Ecto neural progenitor cell (in vitro differentiated cells): ENCODE measurements around the gene ACP4.
"Not testable (repeated sequence)": the region's sequence is repeated elsewhere in the genome, so short reads cannot be mapped to it uniquely, and the experiment has no call there.

Source experiments
- DNase-seq: peaks from one replicate; pipeline ENCODE4 v3.0.0-alpha.2; 2018; ENCODE audit warnings: low spot score

ACP4 gene

GRCh38 chr19:50776131-50776530 lies 14.1 kb upstream of the ACP4 start:
- DNase-seq, result no peak

GRCh38 chr19:50777261-50777660 lies 13.0 kb upstream of the ACP4 start:
- DNase-seq, result no peak

- peak; percentile 72 for DNase-seq
These were observed 12.3 kb upstream of the ACP4 start for GRCh38 chr19:50777830-50778303.

GRCh38 chr19:50778906-50779430 lies 11.2 kb upstream of the ACP4 start:
- DNase-seq, result no peak

GRCh38 chr19:50779504-50780457 lies 10.4 kb upstream of the ACP4 start:
- DNase-seq, result no peak

GRCh38 chr19:50780753-50781435 lies 9.3 kb upstream of the ACP4 start:
- no peak for DNase-seq

DNA sequence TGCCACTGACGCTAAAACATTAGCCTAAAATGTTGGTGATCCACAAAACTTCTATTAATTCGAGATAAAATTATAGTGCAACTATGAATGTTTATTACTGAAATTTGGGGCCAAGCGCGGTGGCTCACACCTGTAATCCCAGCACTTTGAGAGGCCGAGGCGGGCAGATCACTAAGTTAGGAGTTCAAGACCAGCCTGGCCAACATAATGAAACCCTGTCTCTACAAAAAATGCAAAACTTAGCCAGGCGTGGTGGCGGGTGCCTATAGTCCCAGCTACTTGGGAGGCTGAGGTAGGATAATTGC lies 6.4 kb upstream of the ACP4 start:
- DNase-seq, result not testable (repeated sequence)

- DNase-seq, result no peak
These were observed 5.5 kb upstream of the ACP4 start for GRCh38 chr19:50784710-50785109.

DNA sequence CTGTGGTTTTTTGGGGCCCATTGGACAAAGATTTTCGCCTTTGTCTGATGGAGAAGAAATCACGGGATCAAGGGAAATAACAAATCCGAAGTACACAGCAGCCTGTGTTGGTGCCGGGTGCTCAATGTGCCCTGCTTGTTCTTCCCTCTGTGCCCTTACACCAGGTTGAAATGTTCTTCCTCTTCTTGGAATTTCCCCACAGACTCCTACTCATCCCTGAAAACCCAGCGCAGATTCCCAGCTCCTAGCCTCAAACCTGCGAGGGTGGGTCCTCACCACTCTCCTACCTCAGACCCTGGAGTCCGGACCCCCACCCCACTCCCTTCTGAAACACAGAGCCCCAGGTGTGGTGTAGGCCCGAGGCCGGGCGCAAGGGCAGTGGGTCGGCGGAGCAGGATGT lies 4.9 kb upstream of the ACP4 start:
- DNase-seq, result no peak

DNA sequence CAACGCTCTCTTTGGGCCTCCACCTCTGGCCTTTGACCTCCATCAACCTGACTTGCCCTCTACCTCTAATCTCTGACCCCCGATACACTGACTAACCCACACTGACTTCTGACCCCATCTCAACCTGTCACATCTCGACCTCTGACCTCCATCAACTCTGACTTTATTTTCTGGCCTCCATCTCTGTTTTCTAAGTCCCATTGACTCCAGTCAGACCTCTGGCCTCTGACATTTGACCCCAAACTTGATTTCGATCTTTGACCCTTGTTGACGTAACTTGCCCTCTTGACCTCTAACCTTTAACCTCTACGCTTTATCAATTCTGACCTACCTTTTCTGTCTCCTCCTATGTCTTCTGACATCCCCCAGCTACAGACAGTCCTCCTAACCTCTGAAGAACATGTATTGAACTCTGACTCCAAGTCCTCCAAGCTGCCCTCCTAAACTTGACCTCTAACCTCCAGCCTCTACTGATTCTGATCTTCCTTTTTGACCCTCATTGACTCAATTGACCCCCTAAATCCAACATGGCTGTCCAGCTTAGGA lies 780 bp downstream of the ACP4 start:
- no peak for DNase-seq

- no peak for DNase-seq
These were observed 1.5 kb downstream of the ACP4 start for GRCh38 chr19:50791594-50792271.

- DNase-seq, result no peak
These were observed 2.3 kb downstream of the ACP4 start for GRCh38 chr19:50792272-50793250.

DNA sequence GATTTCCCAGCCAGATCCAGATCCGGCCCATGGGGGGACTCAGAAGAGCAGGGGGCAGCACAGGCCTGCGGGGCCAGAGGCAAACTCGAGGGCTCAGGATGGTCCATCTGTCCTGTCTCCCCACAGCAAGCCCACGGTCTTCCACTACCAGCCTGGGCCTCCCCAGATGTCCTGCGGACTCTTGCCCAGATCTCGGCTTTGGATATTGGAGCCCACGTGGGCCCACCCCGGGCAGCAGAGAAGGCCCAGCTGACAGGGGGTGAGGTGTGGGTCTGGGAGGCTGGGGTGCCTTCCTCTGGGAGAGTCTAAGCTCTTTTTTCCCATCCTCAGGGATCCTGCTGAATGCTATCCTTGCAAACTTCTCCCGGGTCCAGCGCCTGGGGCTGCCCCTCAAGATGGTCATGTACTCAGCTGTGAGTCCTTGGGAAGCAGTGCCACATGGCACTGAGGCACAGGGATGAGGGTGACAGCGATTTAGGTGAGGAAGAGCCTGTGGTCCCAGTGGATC lies 3.4 kb downstream of the ACP4 start:
- DNase-seq, result no peak

DNA sequence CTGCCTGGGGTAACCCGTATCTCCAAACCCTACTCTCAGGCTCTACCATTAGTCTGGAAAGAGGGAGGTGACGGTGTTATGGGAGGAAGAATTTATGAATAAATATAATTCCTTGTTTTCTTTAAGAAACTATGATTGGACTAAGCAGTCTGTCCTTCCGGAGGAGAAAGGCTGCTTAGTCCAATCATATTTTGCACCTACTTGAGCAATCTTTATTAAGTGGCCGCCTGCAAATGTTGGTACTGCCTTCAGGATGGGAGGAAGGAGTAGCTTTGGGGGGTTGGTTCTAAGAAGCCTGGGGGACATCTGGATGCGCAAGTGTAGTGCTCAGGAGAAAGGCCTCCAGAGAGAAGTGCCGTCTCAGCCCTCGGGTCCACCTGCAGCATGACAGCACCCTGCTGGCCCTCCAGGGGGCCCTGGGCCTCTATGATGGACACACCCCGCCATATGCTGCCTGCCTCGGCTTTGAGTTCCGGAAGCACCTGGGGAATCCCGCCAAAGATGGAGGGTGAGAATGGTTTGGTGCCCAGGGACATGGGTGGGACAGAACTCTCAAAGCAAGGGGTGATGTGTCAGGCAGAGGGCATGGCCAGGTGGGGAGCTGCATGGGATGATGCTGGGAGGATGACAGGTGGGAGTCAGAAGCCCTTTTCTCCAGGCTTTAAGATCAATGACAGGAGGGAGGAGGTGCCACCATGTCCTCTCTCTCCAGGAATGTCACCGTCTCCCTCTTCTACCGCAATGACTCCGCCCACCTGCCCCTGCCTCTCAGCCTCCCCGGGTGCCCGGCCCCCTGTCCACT lies 4.1 kb downstream of the ACP4 start:
- no peak for DNase-seq

DNA sequence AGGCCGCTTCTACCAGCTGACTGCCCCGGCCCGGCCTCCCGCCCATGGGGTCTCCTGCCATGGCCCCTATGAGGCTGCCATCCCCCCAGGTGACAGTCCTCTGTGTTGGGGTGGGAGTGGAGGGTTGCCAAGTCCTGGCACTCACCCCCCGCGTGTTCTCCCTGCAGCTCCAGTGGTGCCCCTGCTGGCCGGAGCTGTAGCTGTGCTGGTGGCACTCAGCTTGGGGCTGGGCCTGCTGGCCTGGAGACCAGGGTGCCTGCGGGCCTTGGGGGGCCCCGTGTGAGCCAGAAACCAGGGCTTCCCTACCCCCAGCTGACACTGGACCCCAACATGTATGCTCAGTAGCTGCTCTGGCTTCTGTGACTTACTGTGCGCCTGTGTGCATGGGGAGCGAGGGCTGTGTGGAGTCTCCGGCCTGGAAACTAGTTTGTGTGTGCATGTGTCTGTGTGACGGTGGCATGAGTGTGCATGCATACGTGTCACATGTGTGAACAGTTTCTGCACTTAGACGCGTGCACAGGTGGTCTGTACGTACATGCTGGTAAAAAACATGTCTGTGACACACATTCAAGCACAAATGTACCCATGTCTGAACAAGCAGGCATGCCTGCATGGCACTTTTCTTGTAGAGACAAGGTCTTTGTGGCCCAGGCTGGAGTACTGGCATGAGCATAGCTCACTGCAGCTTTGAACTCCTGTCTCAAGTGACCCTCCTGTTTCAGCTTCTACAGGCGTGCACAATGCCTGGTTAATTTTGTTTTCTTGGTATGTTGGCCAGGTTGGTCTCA lies 4.9 kb downstream of the ACP4 start:
- no peak for DNase-seq

- no peak for DNase-seq
These were observed 5.5 kb downstream of the ACP4 start for GRCh38 chr19:50795664-50796073.

DNA sequence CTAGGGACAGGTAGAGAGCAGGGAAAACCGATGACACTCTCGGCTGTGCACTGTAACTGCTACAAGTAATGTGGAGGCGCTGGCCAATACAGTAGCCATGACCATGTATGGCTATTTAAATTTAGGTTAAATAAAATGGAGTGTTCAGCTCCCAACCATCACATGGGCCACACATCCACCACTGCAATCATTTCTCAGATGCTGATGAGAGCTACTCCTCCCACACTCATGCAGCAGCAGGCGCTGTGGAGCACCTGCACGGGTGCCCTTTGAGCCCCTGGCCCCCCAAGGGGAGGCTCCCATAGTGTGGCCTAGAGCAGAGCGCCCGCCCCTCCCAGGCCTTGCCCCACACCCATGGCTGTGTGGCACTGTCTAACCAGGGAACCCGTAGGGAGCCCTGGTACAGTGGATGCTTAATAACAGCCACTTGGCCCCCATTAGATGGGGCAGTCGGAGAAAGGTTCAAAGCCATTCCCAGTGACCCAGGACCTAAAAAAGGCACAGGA lies 6.0 kb downstream of the ACP4 start:
- DNase-seq, result no peak

DNA sequence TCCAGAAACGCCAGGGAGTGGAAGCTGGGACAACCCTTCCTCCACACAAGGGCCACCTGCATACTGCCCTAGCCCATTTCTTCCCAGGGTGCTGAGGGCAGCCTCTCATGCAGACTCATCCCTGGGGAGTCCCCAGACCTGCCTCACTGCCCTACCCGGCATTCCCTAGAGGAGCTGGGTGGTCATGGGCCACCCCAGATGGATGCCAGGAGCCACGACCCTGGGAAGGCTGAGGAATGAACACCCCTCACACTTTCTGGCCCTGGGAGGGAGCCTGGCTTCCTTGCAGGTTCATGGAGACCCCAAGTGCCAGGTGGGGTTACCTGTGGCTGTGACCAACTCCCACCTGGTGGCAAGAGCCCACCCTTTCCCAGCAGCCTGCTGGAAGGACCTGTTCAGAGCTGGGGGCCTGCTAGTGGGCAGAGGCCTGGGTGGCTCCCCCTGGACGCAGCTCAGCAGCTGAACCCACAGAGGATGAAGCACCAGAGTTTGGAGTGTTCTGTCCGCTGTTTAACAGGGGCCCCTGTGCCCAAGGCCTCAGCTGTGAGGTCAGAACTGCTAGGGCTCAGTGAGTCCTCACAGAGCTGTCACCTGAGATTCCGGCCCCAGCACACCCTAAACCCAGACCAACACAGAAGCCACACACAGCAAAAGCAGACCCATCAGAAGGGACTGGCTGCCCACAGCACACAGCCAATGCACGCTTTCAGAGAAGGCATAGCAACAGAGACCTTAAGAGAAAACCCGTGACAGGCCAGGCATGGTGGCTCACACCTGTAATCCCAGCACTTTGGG lies 6.6 kb downstream of the ACP4 start:
- DNase-seq, result no peak
